Measurements from ENCODE around the gene ANTXRL. TPM values are rescaled to one million over a fixed set of nuclear protein-coding genes. Genes with fewer than 3 reads are reported as not detected.

The ANTXRL gene
- total and polyA plus RNA-seq, 7 donors, result 0.06 TPM; not detected in 6

GRCh38 chr10:46250898-46251856 lies 35.6 kb upstream of the ANTXRL start:
- no peaks in the 10 kb centered on the region for H3K4me1 ChIP-seq
- intact Hi-C loops (cut with DNase I), result no loop called here
- no peak overlapping the region for H3K4me3 ChIP-seq
- ATAC-seq, result no peak
- DNase-seq, result no peak
- no peaks in the 10 kb centered on the region for H3K36me3 ChIP-seq (ENCODE audit: insufficient read depth in 1 of 2, low read depth in 1 of 2)
- 77 to 83% (median 81%) methylated on average over 9 of the region's 9 CpGs for WGBS, 3 donors
- no peak overlapping the region for H3K27ac ChIP-seq
- no peak for TF ChIP-seq CTCF (IDR thresholded peaks at IDR 0.05)
- H3K9me3 ChIP-seq, result no peaks in the 10 kb centered on the region
- H3K27me3 ChIP-seq (ENCODE audit: insufficient read depth in 3 of 3, low read length in 2 of 3), result no peaks in the 10 kb centered on the region

- TF ChIP-seq CTCF (IDR thresholded peaks at IDR 0.05), result no peak
- Histone ChIP-seq H3K27me3 (ENCODE audit: insufficient read depth in 3 of 3, low read length in 2 of 3) (no peaks in the 10 kb centered on the region), H3K9me3 (no peaks in the 10 kb centered on the region), H3K36me3 (ENCODE audit: insufficient read depth in 1 of 2, low read depth in 1 of 2) (no peaks in the 10 kb centered on the region), H3K4me3 (no peak overlapping the region), H3K4me1 (no peaks in the 10 kb centered on the region), H3K27ac (no peak overlapping the region)
- WGBS, 3 donors, result 90 to 92% (median 91%) methylated on average over 15 to 16 of the region's 16 CpGs
- no peak for DNase-seq
- intact Hi-C loops (cut with DNase I), result no loop called here
- no peak for ATAC-seq
These were observed 34.6 kb upstream of the ANTXRL start for GRCh38 chr10:46251857-46252847.

- ATAC-seq, result no peak
- H3K4me3 ChIP-seq, result no peak overlapping the region
- no peak for DNase-seq
- WGBS, 3 donors, result 78 to 84% (median 84%) methylated on average over 19 of the region's 19 CpGs
- TF ChIP-seq CTCF (IDR thresholded peaks at IDR 0.05), result no peak
- intact Hi-C loops (cut with DNase I), result no loop called here
- no peaks in the 10 kb centered on the region for H3K9me3 ChIP-seq
- H3K27ac ChIP-seq, result no peak overlapping the region
- H3K36me3 ChIP-seq (ENCODE audit: insufficient read depth in 1 of 2, low read depth in 1 of 2), result no peaks in the 10 kb centered on the region
- no peaks in the 10 kb centered on the region for H3K4me1 ChIP-seq
- H3K27me3 ChIP-seq (ENCODE audit: insufficient read depth in 3 of 3, low read length in 2 of 3), result no peaks in the 10 kb centered on the region
These were observed 33.5 kb upstream of the ANTXRL start for GRCh38 chr10:46253076-46254006.

GRCh38 chr10:46254007-46254383 lies 32.8 kb upstream of the ANTXRL start:
- TF ChIP-seq CTCF (IDR thresholded peaks at IDR 0.05), result no peak
- H3K36me3 ChIP-seq (ENCODE audit: insufficient read depth in 1 of 2, low read depth in 1 of 2), result no peaks in the 10 kb centered on the region
- H3K27me3 ChIP-seq (ENCODE audit: insufficient read depth in 3 of 3, low read length in 2 of 3), result no peaks in the 10 kb centered on the region
- DNase-seq, result no peak
- H3K4me3 ChIP-seq, result no peak overlapping the region
- no peak overlapping the region for H3K27ac ChIP-seq
- H3K4me1 ChIP-seq, result no peaks in the 10 kb centered on the region
- 90 to 91% (median 90%) methylated on average over 6 of the region's 6 CpGs for WGBS, 3 donors
- no peaks in the 10 kb centered on the region for H3K9me3 ChIP-seq
- intact Hi-C loops (cut with DNase I), result no loop called here
- no peak for ATAC-seq
